A673 (cell line): ENCODE measurements around the gene PEAK3. TPM values are rescaled to one million over a fixed set of nuclear protein-coding genes. Genes with fewer than 3 reads are reported as not detected.

Source experiments
- BruUV-seq: library from RNA; stranded (reverse); fragments of 400-500 nt; replicated peaks from 2 replicates; lab custom pipeline; 2021; lab: Mats Ljungman, UMichigan
- CTCF ChIA-PET: fragments of 300-600 bp; sonication (Branson Sonifier 250); formaldehyde crosslinking; loops from one replicate; lab custom pipeline; 2022; ENCODE audit warnings: antibody characterized with exemption; lab: Charles Lee
- POLR2A ChIA-PET: fragments of 300-600 bp; sonication (Branson Sonifier 250); formaldehyde crosslinking; loops from one replicate; lab custom pipeline; 2022; ENCODE audit warnings: antibody characterized with exemption; ENCODE audit not compliant: low non-redundant PET; lab: Charles Lee
- DNase-seq: peaks from one replicate; pipeline ENCODE4 v3.0.0-alpha.2; 2015; ENCODE audit warnings: low spot score
- H3K27ac ChIP-seq: fragments of 200-600 bp; sonication (generic); 2 replicates; pipeline ENCODE4 v1.5.1; 2016; ENCODE audit warnings: mixed run types, low read depth, mild to moderate bottlenecking, mixed read lengths, antibody characterized with exemption, low read length; ENCODE audit not compliant: poor library complexity, severe bottlenecking
- H3K27me3 ChIP-seq: fragments of 200-600 bp; sonication (generic); replicated peaks from 2 replicates; pipeline ENCODE4 v1.6.1; 2017; ENCODE audit warnings: mixed run types, low read depth, mild to moderate bottlenecking, mixed read lengths, antibody characterized with exemption, low read length; ENCODE audit not compliant: insufficient read depth, poor library complexity
- H3K36me3 ChIP-seq: fragments of 200-600 bp; sonication (generic); 2 replicates; pipeline ENCODE4 v1.6.1; 2016; ENCODE audit warnings: mixed run types, mild to moderate bottlenecking, mixed read lengths, antibody characterized with exemption, low read length; ENCODE audit not compliant: insufficient read depth, poor library complexity, severe bottlenecking
- H3K4me1 ChIP-seq: fragments of 200-600 bp; sonication (generic); 2 replicates; pipeline ENCODE4 v1.6.1; 2017; ENCODE audit warnings: mixed run types, mild to moderate bottlenecking, mixed read lengths, antibody characterized with exemption, low read length; ENCODE audit not compliant: insufficient read depth, poor library complexity, severe bottlenecking
- H3K4me3 ChIP-seq: fragments of 200-600 bp; sonication (generic); 2 replicates; pipeline ENCODE4 v1.5.1; 2016; ENCODE audit warnings: low read depth, mixed run types, mild to moderate bottlenecking, mixed read lengths, low read length; ENCODE audit not compliant: poor library complexity, severe bottlenecking
- H3K9me3 ChIP-seq: fragments of 200-600 bp; sonication (generic); 2 replicates; pipeline ENCODE4 v1.6.1; 2016; ENCODE audit warnings: mixed run types, low read depth, mild to moderate bottlenecking, mixed read lengths, antibody characterized with exemption, low read length; ENCODE audit not compliant: poor library complexity, severe bottlenecking
- EZH2 ChIP-seq: fragments of 200-600 bp; sonication (generic); IDR thresholded peaks from 2 replicates; pipeline ENCODE4 v1.6.1; 2017; ENCODE audit warnings: borderline replicate concordance, low read depth, mild to moderate bottlenecking, mixed read lengths, antibody characterized with exemption, low read length; ENCODE audit not compliant: poor library complexity, severe bottlenecking
- intact Hi-C: fragments of 100-400 bp; cut with micrococcal nuclease; formaldehyde crosslinking; loops from one replicate; pipeline ENCODE4 v1.10.0; 2022; ENCODE audit not compliant: unreplicated experiment
- total RNA-seq: library from RNA; stranded (reverse); gene quantifications from 2 replicates; pipeline ENCODE4 v1.2.3, GENCODE V29; 2021
- TF ChIP-seq, protein P1 (sequence below): fragments of 300-800, 200-600 bp; sonication (generic); conservative IDR thresholded peaks from 2 replicates; pipeline ENCODE4 v1.5.1; 2017; ENCODE audit warnings: low read depth, mild to moderate bottlenecking, antibody characterized with exemption, low read length, moderate library complexity, mixed read lengths

The PEAK3 gene
- total RNA-seq, 1 experiment from 2014 or later: not detected

DNA sequence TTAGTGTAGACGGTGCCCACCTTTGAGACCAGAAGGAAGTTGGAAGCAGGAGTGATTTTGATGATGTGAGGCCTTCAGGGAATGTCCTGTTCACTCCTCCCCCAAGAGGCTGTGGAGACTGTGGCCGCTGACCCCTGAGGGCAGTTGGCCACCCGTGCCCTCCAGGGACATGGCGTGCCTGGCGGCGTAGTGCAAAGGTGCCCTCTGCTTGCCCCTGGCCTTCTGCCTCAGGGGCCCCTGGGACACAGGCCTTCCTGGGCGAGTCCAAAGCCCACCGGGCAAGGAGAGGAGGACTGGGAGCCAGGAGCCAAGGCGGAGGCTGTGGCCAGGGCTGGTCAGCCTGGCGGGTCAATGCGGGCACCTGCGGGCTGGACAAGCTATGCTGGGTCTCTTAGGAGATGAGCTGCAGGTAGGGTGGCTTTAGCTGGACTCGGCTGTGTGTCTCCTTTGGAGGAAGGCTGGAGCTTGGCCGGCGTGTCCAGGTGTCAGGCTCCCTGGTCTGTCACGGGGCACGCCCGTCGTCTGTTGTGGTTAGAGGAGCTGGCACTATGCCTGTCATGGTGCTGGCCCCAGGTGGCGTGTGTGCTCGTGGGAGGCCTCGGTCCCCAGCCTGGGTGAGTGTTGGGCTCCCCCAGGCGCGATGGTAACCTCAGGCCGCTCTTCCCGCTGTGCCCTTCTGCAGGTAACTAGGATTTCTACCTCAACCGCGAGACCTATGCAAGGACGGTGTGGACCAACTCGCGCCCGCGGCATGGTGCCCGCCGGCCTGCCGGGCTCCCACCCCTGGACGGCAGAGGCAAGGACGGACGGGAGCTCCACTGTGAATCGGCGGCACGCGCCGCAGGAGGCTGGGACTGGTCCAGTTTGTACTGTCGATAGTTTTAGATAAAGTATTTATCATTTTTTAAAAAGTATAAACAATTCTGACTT lies 52.6 kb downstream of the PEAK3 start:
- H3K9me3 ChIP-seq: no peaks in the 10 kb centered on the region
- BruUV-seq: no TSS peak
- no peaks in the 10 kb centered on the region for H3K4me1 ChIP-seq
- TF ChIP-seq, protein P1, sequence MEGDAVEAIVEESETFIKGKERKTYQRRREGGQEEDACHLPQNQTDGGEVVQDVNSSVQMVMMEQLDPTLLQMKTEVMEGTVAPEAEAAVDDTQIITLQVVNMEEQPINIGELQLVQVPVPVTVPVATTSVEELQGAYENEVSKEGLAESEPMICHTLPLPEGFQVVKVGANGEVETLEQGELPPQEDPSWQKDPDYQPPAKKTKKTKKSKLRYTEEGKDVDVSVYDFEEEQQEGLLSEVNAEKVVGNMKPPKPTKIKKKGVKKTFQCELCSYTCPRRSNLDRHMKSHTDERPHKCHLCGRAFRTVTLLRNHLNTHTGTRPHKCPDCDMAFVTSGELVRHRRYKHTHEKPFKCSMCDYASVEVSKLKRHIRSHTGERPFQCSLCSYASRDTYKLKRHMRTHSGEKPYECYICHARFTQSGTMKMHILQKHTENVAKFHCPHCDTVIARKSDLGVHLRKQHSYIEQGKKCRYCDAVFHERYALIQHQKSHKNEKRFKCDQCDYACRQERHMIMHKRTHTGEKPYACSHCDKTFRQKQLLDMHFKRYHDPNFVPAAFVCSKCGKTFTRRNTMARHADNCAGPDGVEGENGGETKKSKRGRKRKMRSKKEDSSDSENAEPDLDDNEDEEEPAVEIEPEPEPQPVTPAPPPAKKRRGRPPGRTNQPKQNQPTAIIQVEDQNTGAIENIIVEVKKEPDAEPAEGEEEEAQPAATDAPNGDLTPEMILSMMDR: no peak
- no peak for TF ChIP-seq EZH2
- no peak overlapping the region for H3K4me3 ChIP-seq
- H3K27me3 ChIP-seq: no peaks in the 10 kb centered on the region
- CTCF ChIA-PET: interaction anchor here (1.3 kb wide), 1 partner anchor 73 kb away, joined by 3 read pairs; no protein-coding TSS in a partner anchor
- no peak for DNase-seq
- H3K36me3 ChIP-seq: peaks cover 82% of the 10 kb centered on the region
- intact Hi-C loops: no loop called here
- H3K27ac ChIP-seq: no peak overlapping the region
- POLR2A ChIA-PET: interaction anchor here (0.9 kb wide), 1 partner anchor 13 kb away, joined by 4 read pairs; no protein-coding TSS in a partner anchor

DNA sequence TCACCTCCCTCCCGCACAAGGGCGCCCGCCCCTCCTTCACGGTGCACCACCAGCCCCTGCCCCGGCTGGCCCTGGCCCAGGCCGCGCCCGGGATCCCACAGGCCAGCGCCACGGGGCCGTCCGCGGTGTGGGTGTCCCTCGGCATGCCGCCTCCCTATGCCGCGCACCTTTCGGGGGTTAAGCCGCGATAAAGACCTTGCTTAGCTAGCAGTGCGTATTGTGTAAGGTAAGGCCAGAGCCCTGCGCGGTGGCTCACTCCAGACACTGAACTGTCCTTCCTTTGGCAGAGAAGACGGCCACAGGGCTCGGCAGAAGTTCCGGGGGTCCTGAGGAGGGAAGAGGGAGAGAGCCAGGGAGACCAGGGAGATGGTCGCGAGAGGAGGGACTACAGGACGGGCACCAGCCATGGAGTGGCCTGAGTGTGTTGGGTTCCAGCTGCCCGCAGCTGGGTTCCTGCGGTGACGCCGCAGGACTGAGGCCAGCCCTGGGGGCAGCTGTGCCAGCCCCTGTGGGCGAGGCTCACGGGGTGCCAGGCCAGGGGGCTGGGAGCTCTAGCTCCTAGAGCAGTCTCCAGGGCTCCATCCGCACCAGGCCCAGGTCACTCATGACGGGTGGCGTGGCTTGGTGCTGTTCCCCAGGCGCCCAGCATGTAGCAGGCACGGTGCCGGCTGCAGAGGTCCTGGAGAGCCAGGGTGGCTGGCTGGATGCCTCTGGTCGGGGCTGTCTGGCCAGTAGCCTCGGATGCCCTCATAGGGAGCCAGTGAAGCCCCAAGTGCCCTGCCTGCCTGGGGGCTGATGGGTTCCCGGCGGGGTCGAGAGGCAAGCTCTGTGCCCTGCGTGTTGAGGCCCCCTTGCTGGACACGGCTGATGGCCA lies 53.6 kb downstream of the PEAK3 start:
- no peak for DNase-seq
- no TSS peak for BruUV-seq
- H3K36me3 ChIP-seq: peaks cover 77% of the 10 kb centered on the region
- H3K27me3 ChIP-seq: no peaks in the 10 kb centered on the region
- no peak for TF ChIP-seq EZH2
- TF ChIP-seq, protein P1: no peak
- no peaks in the 10 kb centered on the region for H3K9me3 ChIP-seq
- no peak overlapping the region for H3K4me3 ChIP-seq
- CTCF ChIA-PET: interaction anchor here (0.7 kb wide), 1 partner anchor 72 kb away, joined by 11 read pairs; no protein-coding TSS in a partner anchor
- intact Hi-C loops: no loop called here
- no peak overlapping the region for H3K27ac ChIP-seq
- POLR2A ChIA-PET: interaction anchor here (0.5 kb wide), 1 partner anchor 52 kb away, joined by 3 read pairs; no protein-coding TSS in a partner anchor
- H3K4me1 ChIP-seq: no peaks in the 10 kb centered on the region
